GM12878 (cell line): ENCODE results near the gene RNF31.

Experiments
- CHD2 ChIP-seq: IDR thresholded peaks from 2 replicates; pipeline ENCODE4 v1.6.1; 2011; ENCODE audit warnings: low read depth, low read length, improper control_type of control experiment, borderline replicate concordance
- CTCF ChIP-seq, 3 experiments: IDR thresholded peaks in 2 of 3; conservative IDR thresholded peaks in 1 of 3; 2 replicates each; pipeline ENCODE4 v1.5.1; 2011; ENCODE audit warnings: low read depth in 3 of 3, low read length in 3 of 3, mild to moderate bottlenecking in 3 of 3, control low read depth in 2 of 3, moderate library complexity in 2 of 3, inconsistent platforms in 1 of 3, mixed read lengths in 1 of 3; ENCODE audit not compliant: control insufficient read depth in 2 of 3, insufficient read depth in 1 of 3; ENCODE audit errors: extremely low read depth in 1 of 3
- REST ChIP-seq: IDR thresholded peaks from 2 replicates; pipeline ENCODE4 v1.6.1; 2012; ENCODE audit warnings: mild to moderate bottlenecking, low read depth, low read length
- SMC3 ChIP-seq: IDR thresholded peaks from 2 replicates; pipeline ENCODE4 v1.6.1; 2011; ENCODE audit warnings: low read length, improper control_type of control experiment, borderline replicate concordance
- TAF1 ChIP-seq: IDR thresholded peaks from 2 replicates; pipeline ENCODE4 v1.6.1; 2011; ENCODE audit warnings: mild to moderate bottlenecking, low read depth, low read length, borderline replicate concordance
- TARDBP ChIP-seq: IDR thresholded peaks from 2 replicates; pipeline ENCODE4 v1.6.1; 2016; ENCODE audit warnings: borderline replicate concordance
- ZBTB40 ChIP-seq: fragments of 450-650 bp; IDR thresholded peaks from 2 replicates; pipeline ENCODE4 v1.6.1; 2016; ENCODE audit warnings: mild to moderate bottlenecking, moderate library complexity, borderline replicate concordance
- ZNF24 ChIP-seq: fragments of 450-650 bp; IDR thresholded peaks from 2 replicates; pipeline ENCODE4 v1.6.1; 2017; ENCODE audit warnings: antibody characterized with exemption, mild to moderate bottlenecking

- TF ChIP-seq CTCF (IDR thresholded peaks at IDR 0.05 in 2 of 3, conservative IDR thresholded peaks at IDR 0.05 in 1 of 3; ENCODE audit: control insufficient read depth in 2 of 3, extremely low read depth in 1 of 3, insufficient read depth in 1 of 3, low read depth in 3 of 3, low read length in 3 of 3) (no peak), TARDBP (no peak), SMC3 (no peak), ZNF24 (no peak), CHD2 (no peak), TAF1 (no peak), ZBTB40 (no peak), REST (no peak)
Measured at GRCh38 chr14:24122416-24122815, 24.9 kb upstream of the RNF31 start.
